Fibroblast of lung (primary cell): ENCODE measurements around the gene ANO1. TPM values are rescaled to one million over a fixed set of nuclear protein-coding genes. Genes with fewer than 3 reads are reported as not detected.

Source experiments
- DNase-seq, 2 donors: peaks; one replicate each; pipeline versions ENCODE4 v3.0.0 to v3.0.0-alpha.2; 2010; ENCODE audit warnings: low read depth in 2 of 2
- H2AFZ ChIP-seq: 2 replicates; pipeline ENCODE4 v1.5.1; 2012; ENCODE audit warnings: low read length, control low read depth, inconsistent platforms
- H3K27ac ChIP-seq: 2 replicates; pipeline ENCODE4 v1.5.1; 2011; ENCODE audit warnings: low read length, control low read depth; ENCODE audit not compliant: insufficient read depth
- H3K27me3 ChIP-seq: 2 replicates; pipeline ENCODE4 v1.5.1; 2011; ENCODE audit warnings: mild to moderate bottlenecking, low read length; ENCODE audit not compliant: control insufficient read depth, insufficient read depth
- H3K36me3 ChIP-seq: 2 replicates; pipeline ENCODE4 v1.5.1; 2011; ENCODE audit warnings: low read length; ENCODE audit not compliant: control insufficient read depth, insufficient read depth
- H3K4me1 ChIP-seq: 2 replicates; pipeline ENCODE4 v1.5.1; 2011; ENCODE audit warnings: low read length; ENCODE audit not compliant: control insufficient read depth, insufficient read depth; ENCODE audit errors: extremely low read depth
- H3K4me2 ChIP-seq: 2 replicates; pipeline ENCODE4 v1.5.1; 2011; ENCODE audit warnings: low read length, control low read depth; ENCODE audit not compliant: insufficient read depth; ENCODE audit errors: extremely low read depth
- H3K4me3 ChIP-seq, 4 experiments: fragments of 200-600 bp in 1 of 4; sonication (generic) in 1 of 4; replicated peaks in 1 of 4; 2 replicates each; pipeline ENCODE4 v1.5.1; 2011 to 2016; ENCODE audit warnings: low read length in 4 of 4, low read depth in 3 of 4, mild to moderate bottlenecking in 3 of 4, control low read depth in 2 of 4, inconsistent platforms in 1 of 4, mixed read lengths in 1 of 4; ENCODE audit not compliant: insufficient read depth in 1 of 4; ENCODE audit errors: control extremely low read depth in 1 of 4
- H3K79me2 ChIP-seq: 2 replicates; pipeline ENCODE4 v1.5.1; 2012; ENCODE audit warnings: mild to moderate bottlenecking, low read length, inconsistent platforms; ENCODE audit not compliant: control insufficient read depth, insufficient read depth
- H3K9ac ChIP-seq: 2 replicates; pipeline ENCODE4 v1.5.1; 2011; ENCODE audit warnings: mild to moderate bottlenecking, low read length, control low read depth; ENCODE audit not compliant: insufficient read depth
- H3K9me3 ChIP-seq: 2 replicates; pipeline ENCODE4 v1.5.1; 2012; ENCODE audit warnings: low read depth, low read length; ENCODE audit not compliant: control insufficient read depth, insufficient read depth
- H4K20me1 ChIP-seq: 2 replicates; pipeline ENCODE4 v1.5.1; 2011; ENCODE audit warnings: low read length; ENCODE audit not compliant: control insufficient read depth, insufficient read depth; ENCODE audit errors: extremely low read depth
- EZH2 ChIP-seq: IDR thresholded peaks from 2 replicates; pipeline ENCODE4 v1.5.1; 2012; ENCODE audit warnings: low read length, control low read depth, mild to moderate bottlenecking; ENCODE audit errors: missing control alignments
- polyA plus RNA-seq, 2 donors: library from polyadenylated mRNA; depleted of rRNA in 1 of 2; stranded (reverse) in 1 of 2; unstranded in 1 of 2; fragments of >200 nt; gene quantifications; 2 replicates each; pipeline ENCODE4 v1.2.1, GENCODE V29; 2011 to 2012; ENCODE audit warnings: missing spikeins in 1 of 2
- total RNA-seq: library from RNA; depleted of rRNA; stranded (reverse); fragments of >200 nt; gene quantifications from 2 replicates; pipeline ENCODE4 v1.2.1, GENCODE V29; 2014
- TF ChIP-seq, protein P1 (sequence below), 2 donors: IDR thresholded peaks in 1 of 2; conservative IDR thresholded peaks in 1 of 2; 1 replicate in 1 of 2; 2 replicates in 1 of 2; pipeline ENCODE4 v1.5.1; 2011 to 2012; ENCODE audit warnings: low read length in 2 of 2, control low read depth in 1 of 2, inconsistent platforms in 1 of 2, low read depth in 1 of 2, mild to moderate bottlenecking in 1 of 2

ANO1 gene
- total and polyA plus RNA-seq, 2 donors (not counting 1 experiment from before 2014, with no cell fraction given), result 0.99 to 4.1 TPM

DNA sequence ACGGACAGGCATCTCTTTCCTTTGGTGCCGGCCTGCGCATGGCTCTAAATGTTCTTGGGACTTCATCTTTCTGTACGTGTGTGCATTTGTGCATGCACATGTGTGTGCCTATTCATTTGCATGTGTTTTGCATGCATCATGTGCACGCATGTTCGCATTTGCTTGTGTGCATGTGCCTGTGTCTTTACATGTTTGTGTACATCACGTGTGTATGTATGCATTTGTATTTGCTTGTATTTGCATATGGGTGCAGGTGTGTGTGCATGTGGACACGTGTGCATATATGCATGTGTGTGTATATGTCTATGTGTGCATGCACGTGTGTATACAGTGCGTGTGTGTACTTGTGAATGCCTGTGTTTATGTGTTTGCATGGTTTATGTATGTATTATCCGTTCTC lies 111.5 kb downstream of the ANO1 start:
- no peak overlapping the region for H3K27ac ChIP-seq
- H3K27me3 ChIP-seq, result peaks cover 2% of the 10 kb centered on the region
- no peak for DNase-seq
- H3K4me1 ChIP-seq, result no peaks in the 10 kb centered on the region
- H3K36me3 ChIP-seq, result no peaks in the 10 kb centered on the region
- no peaks in the 10 kb centered on the region for H3K9me3 ChIP-seq
- no peaks in the 10 kb centered on the region for H3K79me2 ChIP-seq
- TF ChIP-seq EZH2, result no peak
- TF ChIP-seq, protein P1, sequence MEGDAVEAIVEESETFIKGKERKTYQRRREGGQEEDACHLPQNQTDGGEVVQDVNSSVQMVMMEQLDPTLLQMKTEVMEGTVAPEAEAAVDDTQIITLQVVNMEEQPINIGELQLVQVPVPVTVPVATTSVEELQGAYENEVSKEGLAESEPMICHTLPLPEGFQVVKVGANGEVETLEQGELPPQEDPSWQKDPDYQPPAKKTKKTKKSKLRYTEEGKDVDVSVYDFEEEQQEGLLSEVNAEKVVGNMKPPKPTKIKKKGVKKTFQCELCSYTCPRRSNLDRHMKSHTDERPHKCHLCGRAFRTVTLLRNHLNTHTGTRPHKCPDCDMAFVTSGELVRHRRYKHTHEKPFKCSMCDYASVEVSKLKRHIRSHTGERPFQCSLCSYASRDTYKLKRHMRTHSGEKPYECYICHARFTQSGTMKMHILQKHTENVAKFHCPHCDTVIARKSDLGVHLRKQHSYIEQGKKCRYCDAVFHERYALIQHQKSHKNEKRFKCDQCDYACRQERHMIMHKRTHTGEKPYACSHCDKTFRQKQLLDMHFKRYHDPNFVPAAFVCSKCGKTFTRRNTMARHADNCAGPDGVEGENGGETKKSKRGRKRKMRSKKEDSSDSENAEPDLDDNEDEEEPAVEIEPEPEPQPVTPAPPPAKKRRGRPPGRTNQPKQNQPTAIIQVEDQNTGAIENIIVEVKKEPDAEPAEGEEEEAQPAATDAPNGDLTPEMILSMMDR (conservative IDR thresholded peaks at IDR 0.05 in 1 of 2, IDR thresholded peaks at IDR 0.05 in 1 of 2; ENCODE audit: low read depth in 1 of 2, low read length in 2 of 2), result no peak
- H2AFZ ChIP-seq, result no peak overlapping the region
- no peaks in the 10 kb centered on the region for H4K20me1 ChIP-seq
- H3K4me2 ChIP-seq, result no peak overlapping the region
- no peak overlapping the region for H3K9ac ChIP-seq
- H3K4me3 ChIP-seq, result no peak overlapping the region

DNA sequence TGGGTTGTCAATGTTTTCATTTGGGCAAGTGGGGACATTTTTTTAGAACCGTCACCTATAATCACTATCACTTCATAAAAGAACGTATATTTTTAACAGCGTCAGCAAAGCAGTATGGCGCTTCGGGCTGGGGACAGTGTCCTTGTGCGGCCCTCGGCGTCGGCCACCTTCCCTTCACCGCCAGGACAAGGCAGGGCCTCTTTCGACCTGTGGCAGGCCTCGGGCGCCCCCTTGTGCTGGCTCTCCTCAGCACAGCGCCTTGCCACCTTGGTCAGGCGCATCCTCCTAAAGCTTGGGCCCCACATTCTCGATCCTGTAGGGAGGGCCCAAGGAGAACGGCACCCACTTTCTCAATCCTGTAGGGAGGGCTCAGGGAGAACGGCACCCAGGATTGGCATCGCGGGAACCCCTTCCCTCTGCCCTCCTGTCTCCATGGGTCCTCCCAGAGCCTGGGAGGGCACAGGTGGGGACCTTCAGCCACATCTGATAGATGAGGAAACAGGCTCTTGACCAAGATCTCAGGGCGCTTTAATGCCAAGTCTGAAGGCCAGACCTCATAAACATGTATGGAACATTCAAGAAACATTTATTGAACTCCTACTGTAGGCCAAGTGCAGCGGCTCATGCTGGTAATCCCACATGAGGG lies 113.5 kb downstream of the ANO1 start:
- H3K9me3 ChIP-seq, result no peaks in the 10 kb centered on the region
- DNase-seq, result peak; percentile 45 to 49

DNA sequence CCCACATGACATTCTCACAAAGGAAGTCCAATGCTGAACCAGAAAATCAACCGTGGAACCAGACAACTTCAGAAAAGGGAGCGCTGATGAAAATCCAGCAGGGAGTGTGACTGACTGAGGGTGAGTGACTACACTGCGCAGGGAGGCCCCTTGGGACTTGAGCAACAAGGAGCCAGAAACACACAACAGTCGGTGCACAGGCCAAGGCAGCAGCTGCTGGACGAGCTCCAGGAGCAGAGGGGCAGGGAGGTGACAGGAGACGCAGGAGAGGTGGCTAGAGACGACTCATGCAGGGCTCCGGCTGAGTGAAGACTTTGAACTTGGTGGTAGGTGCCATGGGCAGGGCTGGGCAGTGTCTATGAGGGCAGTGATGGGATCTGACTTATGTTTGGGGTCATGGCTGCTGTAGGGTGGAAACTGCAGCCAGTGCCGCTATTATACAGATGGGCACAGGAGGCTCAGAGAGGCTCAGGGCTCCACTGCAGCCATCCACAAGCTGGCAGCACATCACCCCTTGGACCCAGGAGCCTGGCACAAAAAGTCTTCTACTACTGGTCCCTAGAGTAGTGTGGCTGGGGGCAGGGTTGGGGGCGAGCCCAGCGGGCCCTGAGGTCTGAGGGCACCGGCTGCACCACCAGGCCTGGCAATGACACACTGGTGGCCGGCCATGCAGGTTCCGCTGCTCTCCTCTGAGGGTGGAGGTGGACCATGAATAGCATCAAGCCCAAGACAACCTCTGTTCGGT lies 114.7 kb downstream of the ANO1 start:
- TF ChIP-seq EZH2, result no peak
- TF ChIP-seq, protein P1 (conservative IDR thresholded peaks at IDR 0.05 in 1 of 2, IDR thresholded peaks at IDR 0.05 in 1 of 2; ENCODE audit: low read depth in 1 of 2, low read length in 2 of 2), result no peak
- Histone ChIP-seq H3K36me3 (no peaks in the 10 kb centered on the region), H3K79me2 (no peaks in the 10 kb centered on the region), H3K27ac (no peak overlapping the region), H3K27me3 (peaks cover 7% of the 10 kb centered on the region), H3K4me2 (no peak overlapping the region), H3K9ac (no peak overlapping the region), H3K4me1 (no peaks in the 10 kb centered on the region), H3K9me3 (no peaks in the 10 kb centered on the region), H4K20me1 (no peaks in the 10 kb centered on the region), H3K4me3 (no peak overlapping the region), H2AFZ (no peak overlapping the region)
- no peak for DNase-seq

More for the DNA sequence above, 113.5 kb downstream of the ANO1 start:
- Histone ChIP-seq H3K4me1 (no peaks in the 10 kb centered on the region), H3K27me3 (peaks cover 7% of the 10 kb centered on the region), H3K36me3 (no peaks in the 10 kb centered on the region), H3K4me3 (no peak overlapping the region), H3K27ac (no peak overlapping the region), H3K79me2 (no peaks in the 10 kb centered on the region), H3K4me2 (no peak overlapping the region), H2AFZ (no peak overlapping the region), H3K9ac (no peak overlapping the region), H4K20me1 (no peaks in the 10 kb centered on the region)
- TF ChIP-seq, protein P1 (conservative IDR thresholded peaks at IDR 0.05 in 1 of 2, IDR thresholded peaks at IDR 0.05 in 1 of 2; ENCODE audit: low read depth in 1 of 2, low read length in 2 of 2), result peak; percentile 80 to 93
- TF ChIP-seq EZH2, result no peak
